NCI-H2196 (cell line): ENCODE results near the gene TXN2.
A peak's percentile ranks its signal among the peaks of the same experiment; 100 is the strongest.
"Not testable (repeated sequence)": the region's sequence is repeated elsewhere in the genome, so short reads cannot be mapped to it uniquely, and the experiment has no call there.

Experiments used
- DNase-seq: peaks from one replicate; lab custom pipeline; 2025; ENCODE audit not compliant: unreplicated experiment; lab: John Stamatoyannopoulos, UW

The TXN2 gene, protein sequence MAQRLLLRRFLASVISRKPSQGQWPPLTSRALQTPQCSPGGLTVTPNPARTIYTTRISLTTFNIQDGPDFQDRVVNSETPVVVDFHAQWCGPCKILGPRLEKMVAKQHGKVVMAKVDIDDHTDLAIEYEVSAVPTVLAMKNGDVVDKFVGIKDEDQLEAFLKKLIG

DNA sequence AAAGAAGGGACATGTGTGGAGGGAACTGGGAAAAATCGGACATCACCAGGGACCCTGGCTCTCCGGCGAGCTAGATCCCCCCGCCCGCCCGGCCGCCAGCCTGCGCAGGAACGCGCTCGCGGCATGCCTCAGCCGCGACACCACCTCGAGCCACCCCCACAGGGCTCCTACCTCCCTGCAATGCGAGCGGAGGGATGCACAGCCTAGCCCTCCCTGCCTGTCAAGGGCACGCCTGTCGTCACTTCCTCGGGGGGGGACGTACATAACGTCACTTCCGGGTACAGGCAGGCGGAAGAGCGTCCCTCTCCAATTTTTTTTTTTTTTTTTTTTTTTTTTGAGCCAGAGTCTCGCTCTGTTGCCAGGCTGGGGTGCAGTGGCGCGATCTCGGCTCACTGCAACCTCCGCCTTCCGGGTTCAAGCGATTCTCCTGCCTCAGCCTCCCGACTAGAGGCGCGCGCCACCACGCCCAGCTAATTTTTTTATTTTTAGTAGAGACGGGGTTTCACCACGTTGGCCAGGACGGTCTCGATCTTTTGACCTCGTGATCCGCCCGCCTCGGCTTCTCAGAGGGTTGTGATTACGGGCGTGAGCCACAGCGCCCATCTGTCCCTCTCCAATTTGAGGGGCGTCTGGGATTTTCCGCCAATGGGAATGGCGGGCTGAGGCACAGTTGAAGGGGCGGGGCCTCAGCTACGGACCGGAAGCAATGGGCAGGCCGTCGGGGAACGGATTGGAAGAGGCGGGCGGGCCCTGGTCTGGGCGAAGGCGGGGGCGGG is at the start of gene TXN2:
Gene TXN2 (minus strand): TSS at position 248 of the 776 bp plus-strand sequence. CDS start 803 bp downstream, outside the sequence.
- DNase-seq = peak; percentile 83

DNA sequence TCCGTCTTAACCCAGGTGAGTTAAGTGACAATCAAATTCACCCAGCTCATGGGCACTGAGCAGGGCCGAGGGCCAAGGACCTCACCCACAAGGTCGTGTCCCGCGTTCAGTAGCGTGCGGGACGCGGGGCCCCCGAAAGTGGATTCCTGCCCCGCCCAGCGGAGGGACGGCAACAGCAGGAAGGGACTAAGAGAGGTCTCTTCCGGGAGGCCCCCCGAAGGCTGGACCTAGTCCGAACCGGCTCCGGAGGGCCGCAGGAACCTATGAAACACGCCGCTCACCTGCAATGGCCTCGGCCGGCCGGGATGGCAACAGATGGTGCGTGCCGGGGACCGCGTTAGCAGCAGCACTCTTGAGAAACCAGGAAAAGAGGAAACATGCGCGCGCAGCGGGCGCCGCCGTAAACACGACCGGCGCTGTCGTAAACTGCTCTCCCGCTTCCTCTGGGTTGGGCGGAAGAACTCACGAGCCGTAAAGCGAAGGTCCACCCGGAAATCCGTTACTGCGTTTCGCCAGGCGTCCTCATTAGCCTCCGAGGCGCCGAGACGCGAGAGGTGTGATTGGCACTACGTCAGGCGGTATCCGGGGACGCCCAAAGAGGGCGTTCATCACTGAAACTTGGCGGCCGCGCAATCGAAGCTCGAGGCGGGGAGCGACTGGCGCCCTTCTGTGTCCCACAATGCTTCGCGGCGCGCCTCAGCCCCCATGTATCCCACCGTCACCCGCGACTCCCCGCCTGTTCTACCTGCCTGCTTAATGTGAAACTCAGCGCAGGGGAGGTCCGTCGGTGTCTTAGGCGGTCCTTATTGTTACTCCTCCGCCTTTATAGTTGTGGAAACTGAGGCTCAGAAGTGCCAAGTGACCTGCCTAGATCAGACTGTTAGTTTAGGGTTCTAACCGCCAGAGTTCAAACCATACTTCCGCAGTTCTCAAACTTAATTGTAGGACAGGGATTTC is 47.6 kb upstream of the TXN2 start, which contains the start of gene EIF3D:
Gene EIF3D (minus strand): TSS at position 372 of the 957 bp plus-strand sequence. CDS start 3,045 bp downstream, outside the sequence.
- DNase-seq = peak; percentile 95

DNA sequence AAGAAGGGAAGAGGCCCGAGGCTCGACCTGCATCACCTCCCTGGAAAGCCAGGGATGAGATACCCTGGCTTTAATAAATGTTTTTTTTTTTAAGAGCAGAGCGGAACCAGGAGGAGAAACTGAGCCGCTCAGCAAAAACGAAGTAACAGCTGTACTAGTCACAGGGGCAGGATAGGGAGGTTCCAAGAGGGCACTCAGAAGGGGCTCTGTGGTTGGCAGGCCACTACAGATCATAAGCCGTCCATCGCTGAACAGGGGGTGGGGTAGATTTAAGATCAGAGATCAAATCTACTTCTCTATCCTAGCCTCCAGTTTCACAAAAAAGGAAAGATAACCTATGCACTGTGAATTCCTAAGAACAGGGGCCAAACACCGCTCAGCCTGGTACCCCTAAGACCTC is 46.9 kb upstream of the TXN2 start:
- DNase-seq = no peak

DNA sequence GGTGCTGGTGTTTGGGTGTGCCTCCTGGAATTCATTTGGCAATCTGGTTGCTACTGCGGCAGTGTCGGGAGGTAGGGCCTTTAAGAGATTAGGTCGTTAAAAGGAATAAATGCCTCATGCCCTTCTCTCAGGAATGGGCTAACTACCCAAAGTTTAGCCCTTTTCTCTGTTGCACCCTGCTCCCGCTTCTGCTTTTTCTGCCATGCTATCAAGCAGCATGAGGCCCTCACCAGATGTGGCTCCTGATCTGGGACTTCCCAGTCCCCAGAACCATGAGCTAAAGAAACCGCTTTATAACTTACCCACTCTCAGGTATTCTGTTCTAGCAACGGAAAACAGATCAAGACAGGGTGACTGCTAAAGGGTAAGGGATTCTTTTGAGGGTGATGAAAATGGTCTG is 41.2 kb upstream of the TXN2 start:
- DNase-seq = no peak

DNA sequence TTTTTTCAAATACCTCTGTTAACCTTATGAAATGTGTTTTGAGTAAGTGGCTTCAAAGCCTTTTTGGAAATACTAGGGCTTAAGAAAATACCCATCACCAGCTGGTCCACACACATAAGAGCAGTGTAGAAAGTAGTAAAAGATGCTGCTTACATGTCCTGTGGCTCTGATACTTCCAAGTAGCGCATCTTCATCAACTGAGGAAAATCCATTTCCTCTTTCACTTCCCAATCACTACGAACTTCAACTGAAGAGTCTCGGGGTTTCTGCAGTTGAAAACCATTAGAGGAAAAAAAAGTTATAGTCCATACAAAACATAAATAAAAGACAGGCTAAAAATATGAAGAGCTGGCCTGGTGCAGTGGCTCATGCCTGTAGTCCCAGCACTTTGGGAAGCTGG is 39.0 kb upstream of the TXN2 start:
- no peak for DNase-seq

DNA sequence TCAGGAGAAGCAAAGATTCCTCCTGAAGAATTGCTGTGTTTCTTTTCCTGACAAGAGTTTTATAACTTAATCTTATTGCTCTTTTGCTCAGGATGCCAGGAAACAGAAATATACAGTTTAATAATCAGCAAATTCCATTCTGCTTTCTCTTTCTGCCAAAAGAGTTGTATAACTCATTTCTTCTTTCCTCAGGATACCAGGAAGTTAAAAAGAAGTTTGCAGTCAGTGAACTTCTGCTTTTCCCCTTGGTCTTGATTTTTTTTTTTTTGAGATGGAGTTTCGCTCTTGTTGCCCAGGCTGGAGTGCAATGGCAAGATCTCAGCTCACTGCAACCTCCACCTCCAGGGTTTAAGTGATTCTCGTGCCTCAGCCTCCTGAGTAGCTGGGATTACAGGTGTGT is 38.5 kb upstream of the TXN2 start:
- DNase-seq = not testable (repeated sequence)

DNA sequence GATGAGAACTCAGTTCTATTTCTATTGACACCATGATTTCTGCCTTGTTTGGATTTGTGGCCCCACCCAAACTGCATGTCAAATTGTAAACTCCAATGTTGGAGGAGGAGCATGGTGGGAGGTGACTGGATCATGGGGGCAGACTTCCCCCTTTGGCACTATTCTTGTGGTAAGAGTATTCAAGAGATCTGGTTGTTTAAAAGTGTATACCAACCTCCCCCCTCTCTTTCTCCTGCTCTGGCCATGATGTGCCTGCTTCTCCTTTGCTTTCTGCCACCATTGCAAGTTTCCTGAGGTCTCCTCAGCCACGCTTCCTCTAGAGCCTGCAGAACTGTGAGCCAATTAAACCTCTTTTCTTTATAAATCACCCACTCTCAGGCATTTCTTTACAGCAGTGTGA is 33.3 kb upstream of the TXN2 start:
- no peak for DNase-seq

DNA sequence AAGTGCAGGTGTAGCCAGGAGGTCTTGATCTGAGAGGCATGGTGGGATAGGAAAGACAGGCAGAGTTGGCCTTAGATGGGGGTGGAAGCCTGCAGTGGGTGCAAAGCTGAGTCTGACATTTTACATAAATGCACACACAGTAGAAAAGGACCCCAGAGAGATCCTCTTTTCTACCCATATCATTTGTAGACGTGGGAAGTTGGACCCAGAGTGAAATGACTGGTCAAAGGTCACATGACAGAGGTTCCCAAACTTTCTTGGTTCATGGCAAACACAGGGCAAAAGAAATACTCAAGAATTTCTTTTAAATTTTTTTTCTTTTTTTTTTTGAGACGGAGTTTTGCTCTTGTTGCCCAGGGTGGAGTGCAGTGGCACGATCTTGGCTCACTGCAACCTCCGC is 31.6 kb upstream of the TXN2 start:
- no peak for DNase-seq

DNA sequence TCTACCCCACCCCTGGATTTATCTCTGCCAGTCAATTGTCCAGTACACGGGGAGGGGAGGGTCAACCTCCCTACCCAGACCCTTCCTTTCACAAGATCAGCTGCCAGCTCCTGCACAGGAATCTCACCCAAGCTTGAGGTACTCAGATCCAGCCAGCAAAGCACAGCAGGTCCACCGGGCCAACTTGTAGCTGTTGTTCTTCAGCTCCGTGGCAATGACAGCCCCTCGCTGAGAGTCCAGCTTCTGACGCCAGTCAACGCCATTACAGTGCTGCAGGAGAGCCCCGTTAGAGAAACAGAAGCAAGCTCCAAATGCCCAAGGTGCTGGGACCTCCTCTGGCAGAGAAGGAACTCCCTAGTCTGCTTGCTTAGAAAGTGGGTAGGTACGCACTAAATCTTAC is 30.9 kb upstream of the TXN2 start:
- no peak for DNase-seq

DNA sequence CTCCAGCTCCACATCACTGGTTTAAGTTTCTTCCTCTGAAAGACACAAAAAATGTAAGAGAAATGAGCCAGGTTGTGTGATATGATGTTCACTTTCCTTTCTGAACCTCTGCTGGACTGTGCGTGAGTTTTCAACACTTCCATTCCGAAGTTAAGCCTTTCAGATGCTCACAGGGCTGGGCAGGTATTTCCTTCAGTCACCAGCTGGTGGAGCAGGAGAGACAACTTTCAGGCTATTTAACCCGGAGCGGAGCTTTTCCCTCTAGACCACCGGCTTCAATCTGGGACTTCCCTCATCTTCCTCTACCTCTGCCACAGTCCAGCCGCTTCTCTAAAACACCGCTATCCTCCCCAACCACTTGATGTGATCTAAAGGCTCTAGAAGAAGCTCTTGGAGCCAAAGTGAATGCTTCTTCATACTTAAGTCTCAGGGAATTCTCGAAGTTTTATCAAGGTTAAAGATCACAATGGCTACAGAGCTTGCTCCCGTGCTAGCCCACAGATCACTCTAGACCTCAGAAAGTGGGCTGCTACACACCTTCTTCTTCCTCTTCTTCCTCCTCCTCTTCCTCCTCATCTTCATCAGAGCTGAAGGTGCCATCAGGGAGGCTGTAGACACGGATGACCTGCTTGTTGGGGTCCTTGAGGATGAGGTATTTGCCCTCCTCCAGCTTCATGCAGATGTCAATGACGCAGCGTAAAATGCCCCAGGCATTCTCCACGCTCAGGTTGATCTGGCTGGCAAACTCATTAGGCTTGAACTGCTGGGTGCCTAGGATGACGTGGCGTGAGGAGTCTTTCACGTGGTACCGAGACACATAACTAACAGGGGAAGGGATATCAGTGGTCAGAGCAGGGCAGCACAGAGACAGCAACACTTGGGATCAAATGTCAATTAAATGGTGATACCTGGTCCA is 29.8 kb upstream of the TXN2 start:
- peak; percentile 5 for DNase-seq

DNA sequence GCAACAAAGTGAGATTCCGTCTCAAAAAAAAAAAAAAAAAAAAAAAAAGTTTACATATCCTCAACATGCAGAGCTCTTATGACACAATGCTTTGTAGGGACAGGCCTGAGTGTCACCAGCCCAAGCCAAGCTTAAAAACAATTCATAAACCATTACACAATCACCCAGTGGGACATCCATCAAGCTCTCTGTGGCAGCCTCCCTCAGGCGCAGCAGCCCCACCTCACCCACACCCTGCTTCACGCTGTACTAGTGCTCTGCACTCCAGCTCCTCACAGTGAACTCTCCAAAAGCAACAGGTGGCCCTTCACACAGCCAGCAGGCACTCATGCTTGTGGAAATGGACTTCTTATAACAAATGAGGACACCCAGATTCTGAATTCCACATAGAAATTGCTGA is 28.9 kb upstream of the TXN2 start:
- no peak for DNase-seq

DNA sequence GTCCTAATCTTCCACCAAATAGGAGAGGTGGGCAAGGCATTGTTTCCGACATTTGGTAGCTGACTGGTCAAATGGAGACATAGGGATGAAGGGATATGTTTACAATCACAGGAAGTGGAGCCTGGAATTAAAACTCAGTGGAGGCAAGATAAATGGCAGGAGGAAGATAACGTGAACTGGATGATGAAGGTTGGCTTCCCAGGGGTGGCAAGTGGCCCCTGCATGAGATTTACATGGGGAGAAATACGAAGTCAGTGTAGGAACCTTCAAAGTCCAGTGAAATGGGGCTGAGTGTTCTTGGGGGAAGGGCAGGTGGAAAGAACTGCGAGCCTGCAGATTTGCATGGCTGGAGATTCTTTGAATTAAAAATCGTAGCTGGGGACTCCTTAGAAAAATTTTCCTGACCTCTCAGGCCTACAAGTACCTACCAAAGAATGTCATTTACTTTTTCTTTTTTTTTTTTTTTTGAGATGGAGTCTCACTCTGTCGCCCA is 26.1 kb upstream of the TXN2 start:
- no peak for DNase-seq

DNA sequence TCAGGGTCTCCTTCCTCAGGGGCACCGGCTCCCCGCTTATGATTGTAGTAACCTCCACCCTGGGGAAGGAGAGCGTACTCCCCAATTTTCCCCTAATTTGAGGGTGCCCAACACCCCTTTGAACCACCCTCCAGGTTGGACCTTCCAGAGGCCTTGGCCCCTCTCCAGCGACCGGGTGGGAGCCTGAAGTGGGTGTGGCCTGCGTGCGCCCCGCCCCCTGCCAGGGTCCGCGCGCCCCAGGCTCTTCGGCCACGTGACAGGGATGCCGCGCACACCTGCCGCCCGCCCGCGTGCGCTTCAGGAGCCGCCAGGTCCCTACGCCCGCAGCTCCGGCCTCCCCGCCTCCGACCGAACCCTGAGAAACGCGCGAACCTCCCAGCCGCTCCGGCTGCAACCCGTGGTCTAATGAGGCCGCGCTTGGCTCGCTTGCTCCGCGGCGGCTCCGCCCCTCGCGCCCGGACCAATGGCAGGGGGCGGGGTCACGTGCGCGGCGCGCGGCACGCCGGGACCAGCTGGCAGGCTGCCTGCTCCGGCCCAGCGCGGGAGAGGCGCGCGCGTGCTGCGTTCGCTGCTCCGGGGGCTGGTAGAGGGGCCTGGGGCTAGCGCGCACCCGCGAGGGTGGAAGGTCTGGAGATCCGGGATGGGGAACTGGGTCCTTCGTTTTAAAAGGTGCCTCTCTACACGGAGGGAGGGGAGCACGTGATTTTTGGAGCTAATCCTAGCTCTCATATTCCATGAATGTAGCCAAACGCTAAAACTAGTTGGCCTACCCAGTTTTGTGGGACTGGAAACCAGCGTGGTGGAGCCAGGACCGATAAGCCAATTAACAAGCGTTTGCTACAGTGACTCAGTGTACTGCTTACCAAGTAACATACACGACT is 25.4 kb upstream of the TXN2 start, which contains the start of gene FOXRED2:
Gene FOXRED2 (minus strand): TSS at position 404 of the 881 bp plus-strand sequence. CDS start 618 bp downstream, outside the sequence.
- peak; percentile 83 for DNase-seq

DNA sequence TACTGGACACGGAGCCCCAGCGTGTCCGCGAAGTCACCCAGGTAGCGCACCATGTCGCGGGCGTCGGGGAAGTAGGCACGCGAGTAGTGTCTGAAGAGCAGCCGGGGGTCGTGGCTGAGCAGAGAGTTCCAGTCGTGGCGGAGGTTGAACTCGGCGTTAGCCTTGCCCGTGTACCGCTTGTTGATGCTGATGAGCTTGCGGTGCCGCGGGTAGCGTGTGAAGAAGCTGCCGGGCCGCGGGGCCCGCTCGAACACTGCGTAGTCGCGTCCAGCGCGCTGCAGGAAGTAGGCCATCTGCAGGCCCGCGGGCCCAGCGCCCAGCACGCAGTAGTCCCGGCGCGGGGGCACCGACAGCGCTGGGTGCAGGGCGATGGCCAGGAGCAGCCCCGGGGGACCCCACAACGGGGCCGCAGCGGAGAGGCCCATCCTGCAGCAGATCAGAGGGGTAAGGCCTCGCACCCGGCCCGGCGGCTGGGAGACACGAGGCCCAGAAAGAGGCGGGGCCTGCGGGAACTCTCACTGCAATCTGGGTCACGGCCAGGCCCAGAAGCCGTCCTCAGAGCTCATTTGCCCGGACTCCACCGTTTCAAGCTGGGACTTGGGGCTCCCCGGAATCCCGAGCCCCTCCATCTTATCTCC is 24.7 kb upstream of the TXN2 start:
- DNase-seq = no peak

DNA sequence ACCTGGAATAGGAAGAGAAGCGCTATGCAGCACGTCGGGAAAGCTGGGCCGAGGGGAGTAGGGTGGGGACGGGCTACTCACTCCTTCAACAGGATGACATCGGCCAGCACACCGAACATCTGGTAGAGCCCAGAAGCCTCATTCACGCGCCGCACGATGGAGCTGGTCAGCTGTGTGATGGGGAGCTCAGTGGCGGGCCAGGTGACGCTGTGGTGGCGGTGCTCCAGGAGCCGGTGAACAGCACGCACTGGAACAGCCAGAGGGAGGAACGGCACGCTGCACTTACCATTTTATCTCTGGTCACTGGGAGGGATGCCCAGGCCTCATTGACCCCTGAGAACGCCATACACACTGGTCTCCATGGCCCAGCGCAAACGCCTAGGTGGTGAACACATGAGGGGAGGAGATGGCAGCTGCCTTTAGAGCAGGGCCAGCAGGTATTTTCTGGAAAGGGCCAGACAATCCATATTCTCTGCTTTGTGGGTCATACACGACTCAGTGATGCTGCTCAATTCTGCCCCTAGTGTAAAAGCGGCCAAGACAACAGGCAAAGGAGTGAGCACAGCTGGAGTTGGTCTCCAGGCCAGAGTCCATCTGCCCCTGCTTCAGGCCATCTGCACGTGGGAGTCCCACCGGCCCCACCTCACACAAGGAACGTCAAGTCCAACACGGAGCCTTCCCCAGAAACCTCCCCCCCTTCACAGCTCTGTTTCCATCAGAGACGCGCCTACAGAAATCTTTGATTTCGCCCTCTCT is 16.6 kb upstream of the TXN2 start:
- no peak for DNase-seq

DNA sequence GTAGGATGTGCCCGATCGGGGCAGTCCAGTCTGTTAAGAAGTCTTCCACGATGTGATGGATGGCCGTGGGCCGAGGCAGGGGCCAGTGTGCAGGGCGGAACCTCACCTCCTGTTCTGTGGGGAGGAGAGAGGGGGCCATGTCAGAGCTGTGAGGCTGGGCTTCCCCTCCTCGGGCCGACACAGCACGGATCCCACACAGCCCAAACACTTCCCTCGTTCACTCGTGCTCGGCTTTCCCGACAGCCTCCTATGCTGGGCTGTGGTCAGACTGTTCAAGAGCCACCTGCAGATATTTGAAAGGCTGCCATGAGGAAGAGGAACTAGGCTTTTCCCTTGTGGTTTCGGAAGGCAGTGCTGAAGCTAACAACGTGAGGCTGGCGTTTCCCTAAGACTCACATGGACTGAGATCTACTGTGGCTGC is 12.3 kb upstream of the TXN2 start:
- peak; percentile 12 for DNase-seq

DNA sequence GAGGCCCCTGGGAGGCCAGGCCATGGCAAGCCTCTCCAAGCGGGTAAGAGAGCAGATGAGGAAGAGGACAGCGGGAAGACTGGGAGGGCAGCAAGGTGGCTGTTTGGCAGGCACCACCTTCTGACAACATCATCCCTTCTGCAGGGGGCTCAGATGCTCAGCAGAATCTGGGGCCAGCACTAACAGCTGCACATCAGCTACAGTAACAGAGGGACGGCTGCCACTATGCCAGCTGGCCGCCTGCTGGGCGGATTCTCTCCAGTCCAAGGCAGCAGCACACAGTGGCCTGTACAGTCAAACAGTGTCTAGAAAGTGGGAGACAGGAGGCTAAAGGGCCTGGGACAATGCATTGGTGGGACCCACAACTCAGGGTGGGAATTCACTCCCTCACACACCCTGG is 10.7 kb upstream of the TXN2 start:
- DNase-seq = no peak

DNA sequence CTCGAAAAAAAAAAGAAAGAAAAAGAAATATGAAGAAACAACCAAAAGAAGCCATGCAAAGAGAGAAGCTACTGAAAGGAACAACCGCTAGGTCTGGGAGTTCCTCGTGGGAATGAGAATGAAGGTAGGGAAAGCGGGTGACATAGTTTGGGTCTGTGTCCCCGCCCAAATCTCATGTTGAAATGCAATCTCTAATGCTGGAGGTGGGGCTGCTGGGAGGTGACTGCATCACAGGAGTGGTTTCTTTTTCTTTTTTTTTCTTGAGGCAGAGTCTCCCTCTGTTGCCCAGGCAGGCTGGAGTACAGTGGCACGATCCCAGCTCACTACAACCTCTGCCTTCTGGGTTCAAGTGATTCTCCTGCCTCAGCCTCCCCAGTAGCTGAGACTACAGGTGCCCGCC is 9.7 kb upstream of the TXN2 start:
- no peak for DNase-seq
